ENCODE data around the gene NR4A1. TPM values are rescaled to one million over a fixed set of nuclear protein-coding genes. Genes with fewer than 3 reads are reported as not detected.

NR4A1 gene
- total and polyA plus RNA-seq, 9 donors, result 12.7 to 71.5 (median 29.4) TPM

- Histone ChIP-seq H3K4me3 (ENCODE audit: low read length) (no peak overlapping the region), H3K27me3 (ENCODE audit: control insufficient read depth, insufficient read depth, low read length) (peaks cover 2% of the 10 kb centered on the region), H3K4me1 (ENCODE audit: control insufficient read depth, insufficient read depth, low read length) (peaks cover 40% of the 10 kb centered on the region), H3K36me3 (ENCODE audit: control insufficient read depth, insufficient read depth, low read length) (peaks cover under 1% of the 10 kb centered on the region), H3K27ac (ENCODE audit: low read length) (peak overlapping the region; percentile 72), H3K9me3 (replicated peaks; ENCODE audit: control insufficient read depth, low read depth, low read length) (no peaks in the 10 kb centered on the region)
- peak; percentile 63 for DNase-seq
- WGBS (ENCODE audit: insufficient coverage), result 56% methylated on average over 8 of the region's 12 CpGs
Measured at GRCh38 chr12:52063981-52064649, 12.9 kb downstream of the NR4A1 start.

GRCh38 chr12:52066346-52067080 lies 15.3 kb downstream of the NR4A1 start:
- Histone ChIP-seq H3K36me3 (ENCODE audit: control insufficient read depth, insufficient read depth, low read length) (no peaks in the 10 kb centered on the region), H3K4me3 (ENCODE audit: low read length) (no peak overlapping the region), H3K9me3 (replicated peaks; ENCODE audit: control insufficient read depth, low read depth, low read length) (no peaks in the 10 kb centered on the region), H3K27me3 (ENCODE audit: control insufficient read depth, insufficient read depth, low read length) (peaks cover 2% of the 10 kb centered on the region), H3K4me1 (ENCODE audit: control insufficient read depth, insufficient read depth, low read length) (peaks cover 54% of the 10 kb centered on the region), H3K27ac (ENCODE audit: low read length) (no peak overlapping the region)
- 76% methylated on average over 2 of the region's 8 CpGs for WGBS (ENCODE audit: insufficient coverage)
- DNase-seq, result no peak

- peaks cover 2% of the 10 kb centered on the region for H3K27me3 ChIP-seq (ENCODE audit: control insufficient read depth, insufficient read depth, low read length)
- 62% methylated on average over 2 of the region's 3 CpGs for WGBS (ENCODE audit: insufficient coverage)
- DNase-seq, result no peak
Measured at GRCh38 chr12:52067081-52067374, 15.8 kb downstream of the NR4A1 start.

GRCh38 chr12:52069327-52070184 lies 18.3 kb downstream of the NR4A1 start, which contains the start of gene ATG101:
Gene ATG101, plus strand, starts transcription at chr12:52069978. Its CDS starts 3,673 bp downstream, at chr12:52073651.
- 0% methylated on average over 53 of the region's 60 CpGs for WGBS (ENCODE audit: insufficient coverage)
- Histone ChIP-seq H3K4me1 (ENCODE audit: control insufficient read depth, insufficient read depth, low read length) (peaks cover 40% of the 10 kb centered on the region), H3K36me3 (ENCODE audit: control insufficient read depth, insufficient read depth, low read length) (peaks cover 27% of the 10 kb centered on the region), H3K27ac (ENCODE audit: low read length) (peak within 1 kb of the TSS; percentile 48), H3K27me3 (ENCODE audit: control insufficient read depth, insufficient read depth, low read length) (peaks cover 2% of the 10 kb centered on the region), H3K4me3 (ENCODE audit: low read length) (peak within 1 kb of the TSS; percentile 95), H3K9me3 (replicated peaks; ENCODE audit: control insufficient read depth, low read depth, low read length) (no peaks in the 10 kb centered on the region)
- peak; percentile 98 for DNase-seq

More at GRCh38 chr12:52067081-52067374, 15.8 kb downstream of the NR4A1 start:
- Histone ChIP-seq H3K36me3 (ENCODE audit: control insufficient read depth, insufficient read depth, low read length) (peaks cover 3% of the 10 kb centered on the region), H3K4me1 (ENCODE audit: control insufficient read depth, insufficient read depth, low read length) (peaks cover 52% of the 10 kb centered on the region), H3K4me3 (ENCODE audit: low read length) (no peak overlapping the region), H3K9me3 (replicated peaks; ENCODE audit: control insufficient read depth, low read depth, low read length) (no peaks in the 10 kb centered on the region), H3K27ac (ENCODE audit: low read length) (no peak overlapping the region)

- Histone ChIP-seq H3K36me3 (ENCODE audit: control insufficient read depth, insufficient read depth, low read length) (peaks cover 35% of the 10 kb centered on the region), H3K27me3 (ENCODE audit: control insufficient read depth, insufficient read depth, low read length) (peaks cover 2% of the 10 kb centered on the region), H3K9me3 (replicated peaks; ENCODE audit: control insufficient read depth, low read depth, low read length) (no peaks in the 10 kb centered on the region), H3K4me3 (ENCODE audit: low read length) (peak overlapping the region; percentile 95), H3K27ac (ENCODE audit: low read length) (peak overlapping the region; percentile 48), H3K4me1 (ENCODE audit: control insufficient read depth, insufficient read depth, low read length) (peaks cover 33% of the 10 kb centered on the region)
- DNase-seq, result no peak
- 2% methylated on average over 29 of the region's 37 CpGs for WGBS (ENCODE audit: insufficient coverage)
Measured at GRCh38 chr12:52070185-52070925, 19.1 kb downstream of the NR4A1 start.

GRCh38 chr12:52073531-52074381 lies 22.5 kb downstream of the NR4A1 start:
- H3K4me3 ChIP-seq (ENCODE audit: low read length), result no peak overlapping the region
- no peaks in the 10 kb centered on the region for H3K27me3 ChIP-seq (ENCODE audit: control insufficient read depth, insufficient read depth, low read length)
- WGBS (ENCODE audit: insufficient coverage), result 90% methylated on average over 14 of the region's 23 CpGs
- H3K27ac ChIP-seq (ENCODE audit: low read length), result no peak overlapping the region
- H3K9me3 ChIP-seq (replicated peaks; ENCODE audit: control insufficient read depth, low read depth, low read length), result no peaks in the 10 kb centered on the region
- peak; percentile 57 for DNase-seq
- H3K4me1 ChIP-seq (ENCODE audit: control insufficient read depth, insufficient read depth, low read length), result peaks cover 33% of the 10 kb centered on the region
- H3K36me3 ChIP-seq (ENCODE audit: control insufficient read depth, insufficient read depth, low read length), result peaks cover 65% of the 10 kb centered on the region

- no peak for DNase-seq
- H3K4me3 ChIP-seq (ENCODE audit: low read length), result no peak overlapping the region
- peaks cover 37% of the 10 kb centered on the region for H3K4me1 ChIP-seq (ENCODE audit: control insufficient read depth, insufficient read depth, low read length)
- 100% methylated on average over 1 of the region's 3 CpGs for WGBS (ENCODE audit: insufficient coverage)
- H3K27me3 ChIP-seq (ENCODE audit: control insufficient read depth, insufficient read depth, low read length), result peaks cover 6% of the 10 kb centered on the region
- no peak overlapping the region for H3K27ac ChIP-seq (ENCODE audit: low read length)
- peaks cover 71% of the 10 kb centered on the region for H3K36me3 ChIP-seq (ENCODE audit: control insufficient read depth, insufficient read depth, low read length)
- no peaks in the 10 kb centered on the region for H3K9me3 ChIP-seq (replicated peaks; ENCODE audit: control insufficient read depth, low read depth, low read length)
Measured at GRCh38 chr12:52074971-52075724, 23.9 kb downstream of the NR4A1 start.

GRCh38 chr12:52076811-52077210 lies 25.6 kb downstream of the NR4A1 start:
- 92% methylated on average over 16 of the region's 16 CpGs for WGBS (ENCODE audit: insufficient coverage)
- H3K4me3 ChIP-seq (ENCODE audit: low read length), result no peak overlapping the region
- H3K4me1 ChIP-seq (ENCODE audit: control insufficient read depth, insufficient read depth, low read length), result peaks cover 39% of the 10 kb centered on the region
- H3K36me3 ChIP-seq (ENCODE audit: control insufficient read depth, insufficient read depth, low read length), result peaks cover 69% of the 10 kb centered on the region
- H3K27ac ChIP-seq (ENCODE audit: low read length), result no peak overlapping the region
- no peaks in the 10 kb centered on the region for H3K9me3 ChIP-seq (replicated peaks; ENCODE audit: control insufficient read depth, low read depth, low read length)
- DNase-seq, result no peak
- H3K27me3 ChIP-seq (ENCODE audit: control insufficient read depth, insufficient read depth, low read length), result peaks cover 6% of the 10 kb centered on the region
